MM.1S (cell line): Measurements from ENCODE around the gene TMEM219.

ENCODE experiments used
- DNase-seq: peaks from one replicate; pipeline ENCODE4 v3.0.0-alpha.2; 2015
- H2AFZ ChIP-seq: fragments of 300-600 bp; sonication (generic); 2 replicates; pipeline ENCODE4 v1.6.0; 2016; ENCODE audit warnings: antibody characterized with exemption, low read length
- H3F3A ChIP-seq: fragments of 300-600 bp; sonication (generic); 2 replicates; pipeline ENCODE4 v1.6.1; 2016; ENCODE audit warnings: mild to moderate bottlenecking, antibody characterized with exemption, low read length, moderate library complexity, mixed read lengths; ENCODE audit not compliant: insufficient read depth
- H3K27ac ChIP-seq: fragments of 300-600 bp; sonication (generic); 2 replicates; pipeline ENCODE4 v1.5.1; 2016; ENCODE audit warnings: mild to moderate bottlenecking, low read length
- H3K27me3 ChIP-seq: fragments of 300-600 bp; sonication (generic); replicated peaks from 2 replicates; pipeline ENCODE4 v1.6.0; 2016; ENCODE audit warnings: low read length; ENCODE audit not compliant: insufficient read depth
- H3K36me3 ChIP-seq: fragments of 300-600 bp; sonication (generic); replicated peaks from 2 replicates; pipeline ENCODE4 v1.6.1; 2016; ENCODE audit warnings: mild to moderate bottlenecking, low read length, mixed read lengths; ENCODE audit not compliant: insufficient read depth
- H3K4me1 ChIP-seq: fragments of 300-600 bp; sonication (generic); 2 replicates; pipeline ENCODE4 v1.6.1; 2016; ENCODE audit warnings: low read length, mixed read lengths
- H3K4me2 ChIP-seq: fragments of 300-600 bp; sonication (generic); 2 replicates; pipeline ENCODE4 v1.6.0; 2016; ENCODE audit warnings: low read depth, low read length
- H3K4me3 ChIP-seq: fragments of 300-600 bp; sonication (generic); 2 replicates; pipeline ENCODE4 v1.5.1; 2016; ENCODE audit warnings: low read length, mixed read lengths
- H3K79me2 ChIP-seq: fragments of 300-600 bp; sonication (generic); 2 replicates; pipeline ENCODE4 v1.6.1; 2016; ENCODE audit warnings: mixed run types, low read length, mixed read lengths
- H3K9ac ChIP-seq: fragments of 300-600 bp; sonication (generic); 2 replicates; pipeline ENCODE4 v1.6.1; 2016; ENCODE audit warnings: low read length, mixed read lengths
- H3K9me2 ChIP-seq: fragments of 300-600 bp; sonication (generic); replicated peaks from 2 replicates; pipeline ENCODE4 v1.6.1; 2016; ENCODE audit warnings: mild to moderate bottlenecking, low read length, mixed read lengths; ENCODE audit not compliant: insufficient read depth
- H3K9me3 ChIP-seq: fragments of 300-600 bp; sonication (generic); replicated peaks from 2 replicates; pipeline ENCODE4 v1.6.1; 2016; ENCODE audit warnings: mild to moderate bottlenecking, low read length, mixed read lengths; ENCODE audit not compliant: insufficient read depth
- H4K20me1 ChIP-seq: fragments of 300-600 bp; sonication (generic); 2 replicates; pipeline ENCODE4 v1.6.1; 2016; ENCODE audit warnings: mild to moderate bottlenecking, low read length, moderate library complexity, mixed read lengths; ENCODE audit not compliant: insufficient read depth
- EZH2 ChIP-seq: fragments of 300-600 bp; sonication (generic); optimal IDR thresholded peaks from 2 replicates; pipeline ENCODE3; 2017; ENCODE audit warnings: low read depth, mild to moderate bottlenecking, antibody characterized with exemption, low read length, mixed read lengths
- EZH2phosphoT487 ChIP-seq: fragments of 300-600 bp; sonication (generic); IDR thresholded peaks from 2 replicates; pipeline ENCODE4 v1.6.1; 2018; ENCODE audit warnings: antibody characterized with exemption, low read length
- TF ChIP-seq, protein P1 (sequence below): fragments of 300-600 bp; sonication (generic); IDR thresholded peaks from 2 replicates; pipeline ENCODE4 v1.5.1; 2016; ENCODE audit warnings: antibody characterized with exemption, low read length, mixed read lengths

The TMEM219 gene

DNA sequence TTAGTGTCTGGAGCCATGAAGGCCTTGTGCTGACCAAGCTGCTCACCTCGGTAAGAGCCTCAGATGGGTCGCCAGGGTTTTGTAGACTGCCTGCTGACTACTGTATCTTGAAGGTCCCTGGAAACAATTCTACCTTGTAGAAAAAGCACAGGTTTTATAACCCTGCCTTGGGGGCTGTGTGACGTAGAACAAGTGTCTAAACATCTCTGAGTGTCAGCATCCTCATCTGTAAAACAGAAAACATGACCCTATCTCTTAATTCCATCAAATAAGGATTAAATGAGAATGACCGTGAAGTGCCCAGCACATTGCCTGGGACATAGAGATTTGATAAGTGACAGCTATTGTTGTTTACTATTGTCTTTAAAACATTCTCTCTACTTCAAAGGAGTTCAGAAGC, 6.3 kb downstream of the TMEM219 start:
- Histone ChIP-seq H3K9me2 (no peaks in the 10 kb centered on the region), H3K79me2 (no peaks in the 10 kb centered on the region), H3F3A (0 out of 2 replicates have a peak, but pooled peaks cover 6% of the 10 kb centered on the region), H3K36me3 (no peaks in the 10 kb centered on the region), H4K20me1 (no peaks in the 10 kb centered on the region), H3K4me1 (0 out of 2 replicates have a peak, but pooled peaks cover 3% of the 10 kb centered on the region), H3K9me3 (no peaks in the 10 kb centered on the region), H3K9ac (no peak overlapping the region), H3K27ac (no peak overlapping the region), H2AFZ (no peak overlapping the region), H3K4me2 (no peak overlapping the region), H3K4me3 (no peak overlapping the region), H3K27me3 (no peaks in the 10 kb centered on the region)
- no peak for DNase-seq
- TF ChIP-seq, protein P1, sequence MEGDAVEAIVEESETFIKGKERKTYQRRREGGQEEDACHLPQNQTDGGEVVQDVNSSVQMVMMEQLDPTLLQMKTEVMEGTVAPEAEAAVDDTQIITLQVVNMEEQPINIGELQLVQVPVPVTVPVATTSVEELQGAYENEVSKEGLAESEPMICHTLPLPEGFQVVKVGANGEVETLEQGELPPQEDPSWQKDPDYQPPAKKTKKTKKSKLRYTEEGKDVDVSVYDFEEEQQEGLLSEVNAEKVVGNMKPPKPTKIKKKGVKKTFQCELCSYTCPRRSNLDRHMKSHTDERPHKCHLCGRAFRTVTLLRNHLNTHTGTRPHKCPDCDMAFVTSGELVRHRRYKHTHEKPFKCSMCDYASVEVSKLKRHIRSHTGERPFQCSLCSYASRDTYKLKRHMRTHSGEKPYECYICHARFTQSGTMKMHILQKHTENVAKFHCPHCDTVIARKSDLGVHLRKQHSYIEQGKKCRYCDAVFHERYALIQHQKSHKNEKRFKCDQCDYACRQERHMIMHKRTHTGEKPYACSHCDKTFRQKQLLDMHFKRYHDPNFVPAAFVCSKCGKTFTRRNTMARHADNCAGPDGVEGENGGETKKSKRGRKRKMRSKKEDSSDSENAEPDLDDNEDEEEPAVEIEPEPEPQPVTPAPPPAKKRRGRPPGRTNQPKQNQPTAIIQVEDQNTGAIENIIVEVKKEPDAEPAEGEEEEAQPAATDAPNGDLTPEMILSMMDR, result no peak
- TF ChIP-seq EZH2phosphoT487 (no peak), EZH2 (no peak)

DNA sequence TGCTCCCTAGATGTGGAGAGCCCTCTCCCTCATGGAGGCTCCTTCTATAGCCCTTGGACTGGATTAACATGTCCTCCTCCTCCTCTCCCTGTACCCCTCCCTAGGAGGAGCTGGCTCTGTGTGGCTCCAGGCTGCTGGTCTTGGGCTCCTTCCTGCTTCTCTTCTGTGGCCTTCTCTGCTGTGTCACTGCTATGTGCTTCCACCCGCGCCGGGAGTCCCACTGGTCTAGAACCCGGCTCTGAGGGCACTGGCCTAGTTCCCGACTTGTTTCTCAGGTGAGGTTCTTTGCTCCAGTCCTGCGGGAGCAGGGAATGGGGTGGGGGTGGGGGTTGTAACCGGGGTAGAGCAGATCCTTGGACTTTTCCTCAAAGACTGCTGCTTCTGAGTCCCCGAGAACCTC, 9.4 kb downstream of the TMEM219 start:
- Histone ChIP-seq H3K4me1 (peaks cover 19% of the 10 kb centered on the region), H3K4me3 (no peak overlapping the region), H3K27ac (no peak overlapping the region), H3K27me3 (no peaks in the 10 kb centered on the region), H3K36me3 (no peaks in the 10 kb centered on the region), H3K9me2 (no peaks in the 10 kb centered on the region), H3K9me3 (no peaks in the 10 kb centered on the region), H3K4me2 (no peak overlapping the region), H4K20me1 (no peaks in the 10 kb centered on the region), H3K9ac (no peak overlapping the region), H2AFZ (no peak overlapping the region), H3K79me2 (peaks cover 26% of the 10 kb centered on the region), H3F3A (no peaks in the 10 kb centered on the region)
- TF ChIP-seq, protein P1, result no peak
- TF ChIP-seq EZH2phosphoT487, result no peak
- no peak for TF ChIP-seq EZH2
- no peak for DNase-seq

DNA sequence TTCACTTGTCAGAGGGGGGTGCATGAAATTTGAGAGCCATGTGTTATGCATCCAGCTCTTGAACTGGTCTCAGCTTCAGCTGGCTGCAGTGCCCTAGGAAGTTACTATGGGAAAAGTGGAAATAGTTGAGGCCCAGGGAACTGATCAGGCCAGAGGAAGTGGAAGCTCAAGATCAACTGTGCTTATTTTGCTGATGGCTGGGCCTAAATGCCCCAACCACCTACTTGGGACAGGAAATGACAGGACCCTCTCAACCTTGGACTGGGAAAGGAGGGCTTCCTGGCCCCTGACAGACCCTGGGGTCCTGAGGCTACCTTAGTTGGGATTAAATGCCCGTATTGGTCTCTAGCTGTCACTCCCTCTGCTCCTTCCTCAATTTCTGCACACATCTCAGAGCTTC, 10.6 kb downstream of the TMEM219 start:
- Histone ChIP-seq H3K36me3 (no peaks in the 10 kb centered on the region), H3K4me1 (peaks cover 19% of the 10 kb centered on the region), H3K27ac (no peak overlapping the region), H3K9ac (no peak overlapping the region), H4K20me1 (no peaks in the 10 kb centered on the region), H3K9me2 (no peaks in the 10 kb centered on the region), H2AFZ (no peak overlapping the region), H3K4me3 (no peak overlapping the region), H3K4me2 (no peak overlapping the region), H3F3A (no peaks in the 10 kb centered on the region), H3K79me2 (peaks cover 38% of the 10 kb centered on the region), H3K9me3 (no peaks in the 10 kb centered on the region), H3K27me3 (no peaks in the 10 kb centered on the region)
- TF ChIP-seq EZH2, result no peak
- TF ChIP-seq EZH2phosphoT487, result no peak
- TF ChIP-seq, protein P1, result no peak
- no peak for DNase-seq
